KG1 (cell line): ENCODE data around the gene KCNMA1.
"Not testable (repeated sequence)": the region's sequence is repeated elsewhere in the genome, so short reads cannot be mapped to it uniquely, and the experiment has no call there.

Experiments
- DNase-seq: peaks from one replicate; lab custom pipeline; 2025; lab: John Stamatoyannopoulos, UW

Gene KCNMA1

GRCh38 chr10:77416311-77417135 lies 221.1 kb downstream of the KCNMA1 start:
- no peak for DNase-seq

- DNase-seq, result no peak
These were observed 222.2 kb downstream of the KCNMA1 start for GRCh38 chr10:77415313-77415960.

GRCh38 chr10:77413231-77413630 lies 224.4 kb downstream of the KCNMA1 start:
- DNase-seq, result no peak

GRCh38 chr10:77412573-77413133 lies 225.0 kb downstream of the KCNMA1 start:
- not testable (repeated sequence) for DNase-seq

- no peak for DNase-seq
These were observed 225.8 kb downstream of the KCNMA1 start for GRCh38 chr10:77411805-77412204.

GRCh38 chr10:77410523-77410922 lies 227.1 kb downstream of the KCNMA1 start:
- DNase-seq, result no peak

GRCh38 chr10:77409697-77410471 lies 227.7 kb downstream of the KCNMA1 start:
- DNase-seq, result no peak

- DNase-seq, result no peak
These were observed 229.3 kb downstream of the KCNMA1 start for GRCh38 chr10:77408259-77408658.

- no peak for DNase-seq
These were observed 230.7 kb downstream of the KCNMA1 start for GRCh38 chr10:77406764-77407430.

GRCh38 chr10:77405771-77406241 lies 231.8 kb downstream of the KCNMA1 start:
- no peak for DNase-seq

GRCh38 chr10:77404810-77405209 lies 232.8 kb downstream of the KCNMA1 start:
- DNase-seq, result no peak

- no peak for DNase-seq
These were observed 233.8 kb downstream of the KCNMA1 start for GRCh38 chr10:77403761-77404160.

- no peak for DNase-seq
These were observed 235.9 kb downstream of the KCNMA1 start for GRCh38 chr10:77401683-77402082.

GRCh38 chr10:77400033-77400432 lies 237.6 kb downstream of the KCNMA1 start:
- DNase-seq, result no peak

- DNase-seq, result no peak
These were observed 238.4 kb downstream of the KCNMA1 start for GRCh38 chr10:77398986-77399755.

- DNase-seq, result no peak
These were observed 239.1 kb downstream of the KCNMA1 start for GRCh38 chr10:77398558-77398957.

- DNase-seq, result no peak
These were observed 240.5 kb downstream of the KCNMA1 start for GRCh38 chr10:77397103-77397502.

- no peak for DNase-seq
These were observed 241.3 kb downstream of the KCNMA1 start for GRCh38 chr10:77396290-77396689.

GRCh38 chr10:77393821-77394501 lies 243.6 kb downstream of the KCNMA1 start:
- DNase-seq, result no peak

GRCh38 chr10:77393411-77393810 lies 244.2 kb downstream of the KCNMA1 start:
- no peak for DNase-seq
